ENCODE measurements around the gene MB.

GRCh38 chr22:35593071-35593890 lies 23.8 kb downstream of the MB start:
- TF ChIP-seq, protein P1, sequence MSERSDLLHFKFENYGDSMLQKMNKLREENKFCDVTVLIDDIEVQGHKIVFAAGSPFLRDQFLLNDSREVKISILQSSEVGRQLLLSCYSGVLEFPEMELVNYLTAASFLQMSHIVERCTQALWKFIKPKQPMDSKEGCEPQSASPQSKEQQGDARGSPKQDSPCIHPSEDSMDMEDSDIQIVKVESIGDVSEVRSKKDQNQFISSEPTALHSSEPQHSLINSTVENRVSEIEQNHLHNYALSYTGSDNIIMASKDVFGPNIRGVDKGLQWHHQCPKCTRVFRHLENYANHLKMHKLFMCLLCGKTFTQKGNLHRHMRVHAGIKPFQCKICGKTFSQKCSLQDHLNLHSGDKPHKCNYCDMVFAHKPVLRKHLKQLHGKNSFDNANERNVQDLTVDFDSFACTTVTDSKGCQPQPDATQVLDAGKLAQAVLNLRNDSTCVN (tag by site-specific recombination; optimal IDR thresholded peaks at IDR 0.05), result no peak
- TF ChIP-seq ZBTB7A (tag by site-specific recombination; IDR thresholded peaks at IDR 0.05; ENCODE audit: low read depth) (no peak), CTCF (tag by site-specific recombination; IDR thresholded peaks at IDR 0.05) (no peak), GLIS1 (tag by site-specific recombination; IDR thresholded peaks at IDR 0.05) (no peak), SP2 (tag by site-specific recombination; IDR thresholded peaks at IDR 0.05) (no peak), ZBTB17 (tag by site-specific recombination; IDR thresholded peaks at IDR 0.05) (no peak), ZNF639 (tag by site-specific recombination; IDR thresholded peaks at IDR 0.05) (no peak), KLF10 (tag by site-specific recombination; IDR thresholded peaks at IDR 0.05) (no peak)
- TF ChIP-seq, protein P2, sequence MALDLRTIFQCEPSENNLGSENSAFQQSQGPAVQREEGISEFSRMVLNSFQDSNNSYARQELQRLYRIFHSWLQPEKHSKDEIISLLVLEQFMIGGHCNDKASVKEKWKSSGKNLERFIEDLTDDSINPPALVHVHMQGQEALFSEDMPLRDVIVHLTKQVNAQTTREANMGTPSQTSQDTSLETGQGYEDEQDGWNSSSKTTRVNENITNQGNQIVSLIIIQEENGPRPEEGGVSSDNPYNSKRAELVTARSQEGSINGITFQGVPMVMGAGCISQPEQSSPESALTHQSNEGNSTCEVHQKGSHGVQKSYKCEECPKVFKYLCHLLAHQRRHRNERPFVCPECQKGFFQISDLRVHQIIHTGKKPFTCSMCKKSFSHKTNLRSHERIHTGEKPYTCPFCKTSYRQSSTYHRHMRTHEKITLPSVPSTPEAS (tag by site-specific recombination; IDR thresholded peaks at IDR 0.05), result no peak
- TF ChIP-seq, protein P3, sequence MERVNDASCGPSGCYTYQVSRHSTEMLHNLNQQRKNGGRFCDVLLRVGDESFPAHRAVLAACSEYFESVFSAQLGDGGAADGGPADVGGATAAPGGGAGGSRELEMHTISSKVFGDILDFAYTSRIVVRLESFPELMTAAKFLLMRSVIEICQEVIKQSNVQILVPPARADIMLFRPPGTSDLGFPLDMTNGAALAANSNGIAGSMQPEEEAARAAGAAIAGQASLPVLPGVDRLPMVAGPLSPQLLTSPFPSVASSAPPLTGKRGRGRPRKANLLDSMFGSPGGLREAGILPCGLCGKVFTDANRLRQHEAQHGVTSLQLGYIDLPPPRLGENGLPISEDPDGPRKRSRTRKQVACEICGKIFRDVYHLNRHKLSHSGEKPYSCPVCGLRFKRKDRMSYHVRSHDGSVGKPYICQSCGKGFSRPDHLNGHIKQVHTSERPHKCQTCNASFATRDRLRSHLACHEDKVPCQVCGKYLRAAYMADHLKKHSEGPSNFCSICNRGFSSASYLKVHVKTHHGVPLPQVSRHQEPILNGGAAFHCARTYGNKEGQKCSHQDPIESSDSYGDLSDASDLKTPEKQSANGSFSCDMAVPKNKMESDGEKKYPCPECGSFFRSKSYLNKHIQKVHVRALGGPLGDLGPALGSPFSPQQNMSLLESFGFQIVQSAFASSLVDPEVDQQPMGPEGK (tag by site-specific recombination; IDR thresholded peaks at IDR 0.05), result no peak

Data from HEK293 (cell line).